Fibroblast of skin of back (primary cell): Measurements from ENCODE around the gene ZNF23. TPM values are rescaled to one million over a fixed set of nuclear protein-coding genes. Genes with fewer than 3 reads are reported as not detected.
A peak's percentile ranks its signal among the peaks of the same experiment; 100 is the strongest.
"Not testable (repeated sequence)": the region's sequence is repeated elsewhere in the genome, so short reads cannot be mapped to it uniquely, and the experiment has no call there.

Experiments
- DNase-seq: peaks from one replicate; pipeline ENCODE4 v3.0.0-alpha.2; 2013
- polyA plus RNA-seq, 2 experiments: library from polyadenylated mRNA; unstranded; fragments of 120-200 nt; gene quantifications; one replicate each; pipeline ENCODE4 v1.2.1, GENCODE V29; 2013; ENCODE audit not compliant: insufficient read length in 2 of 2

The ZNF23 gene
- 8.7 TPM for polyA plus RNA-seq (2013, experiment 1 of 2; ENCODE audit: insufficient read length)
- 12.6 TPM for polyA plus RNA-seq (2013, experiment 2 of 2; ENCODE audit: insufficient read length)

DNA sequence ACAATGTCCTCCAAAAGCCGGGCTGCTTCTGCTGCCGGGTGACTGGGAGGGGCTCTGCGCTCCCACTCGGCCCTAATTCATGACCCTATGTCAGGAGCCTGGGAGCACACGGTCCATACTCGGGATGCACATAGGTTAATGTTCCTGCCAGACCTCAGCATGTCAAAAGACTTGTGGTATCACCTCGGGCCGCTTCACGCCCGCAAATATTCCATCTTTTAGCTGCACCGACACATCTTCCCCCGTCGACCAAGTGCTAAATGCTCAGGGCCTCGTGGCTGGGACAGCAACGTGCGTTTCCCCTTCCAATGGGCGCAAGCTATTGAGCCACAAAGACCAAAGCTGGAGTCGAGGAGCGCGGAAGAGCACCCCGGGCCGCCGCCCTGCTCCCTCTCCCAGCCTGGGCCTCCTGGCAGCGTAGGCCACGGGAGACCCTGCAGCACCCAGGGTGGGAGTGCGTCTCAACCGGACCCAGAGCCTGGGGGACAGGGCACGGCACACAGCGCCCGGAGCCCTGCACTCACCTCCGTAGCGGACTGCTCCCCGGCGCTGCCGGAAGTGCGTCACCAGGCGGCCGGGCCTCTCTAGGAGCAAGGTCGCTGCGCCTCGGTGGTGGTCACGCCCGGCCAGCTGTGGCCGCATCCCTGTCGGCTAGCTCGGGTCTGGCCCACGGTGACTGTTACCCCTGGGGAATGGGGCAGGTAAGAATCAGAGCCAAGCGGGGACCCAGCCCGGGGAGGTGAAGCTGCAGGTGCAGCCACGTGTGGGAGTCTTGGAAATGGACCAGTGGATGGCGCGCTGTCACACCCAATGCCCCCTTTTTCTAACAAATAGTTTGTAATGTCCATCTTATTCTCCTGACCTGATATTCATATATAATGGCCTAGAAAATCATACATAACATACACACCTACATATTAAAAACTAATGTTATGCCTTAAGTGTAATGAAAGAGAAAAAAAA is at the start of gene ZNF23:
Gene ZNF23 (minus strand): TSS at position 562 of the 963 bp plus-strand sequence. CDS start 5,451 bp downstream, outside the sequence.
- peak; percentile 71 for DNase-seq

DNA sequence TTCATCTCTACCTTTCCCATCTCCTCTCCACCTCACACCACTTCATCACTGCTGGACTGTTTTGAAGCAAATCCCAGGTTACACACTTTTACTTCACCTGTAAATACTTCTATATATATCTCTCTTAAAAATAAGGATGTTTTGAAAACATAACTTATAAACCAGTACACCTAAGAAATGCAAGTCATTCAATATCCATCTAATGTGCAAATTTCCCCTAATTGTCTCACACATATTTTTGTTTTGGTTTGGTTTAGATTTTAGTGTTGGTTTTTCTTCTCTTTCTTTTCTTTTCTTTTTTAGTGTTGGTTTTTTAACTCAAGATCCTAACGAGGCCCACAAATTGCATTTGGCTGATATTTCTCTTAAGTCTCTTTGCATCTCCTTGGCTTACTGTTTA is 45.0 kb upstream of the ZNF23 start:
- no peak for DNase-seq

DNA sequence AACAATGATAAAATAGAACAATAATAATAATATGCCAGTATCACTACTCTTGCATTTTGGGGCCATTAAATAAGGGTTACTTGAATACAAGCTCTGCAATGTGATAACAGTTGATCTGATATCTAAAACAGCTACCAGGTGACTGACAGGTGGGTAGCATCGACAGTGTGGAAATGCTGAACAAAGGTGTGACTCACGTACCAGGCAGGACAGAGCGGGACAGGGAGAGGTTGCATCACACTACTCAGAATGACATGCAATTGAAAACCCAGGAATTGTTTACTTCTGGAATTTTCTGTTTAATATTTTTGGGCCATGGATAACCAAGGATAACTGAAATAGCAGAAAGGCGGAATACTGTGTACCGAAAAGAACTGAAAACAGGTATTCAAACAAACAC is 42.9 kb upstream of the ZNF23 start:
- no peak for DNase-seq

DNA sequence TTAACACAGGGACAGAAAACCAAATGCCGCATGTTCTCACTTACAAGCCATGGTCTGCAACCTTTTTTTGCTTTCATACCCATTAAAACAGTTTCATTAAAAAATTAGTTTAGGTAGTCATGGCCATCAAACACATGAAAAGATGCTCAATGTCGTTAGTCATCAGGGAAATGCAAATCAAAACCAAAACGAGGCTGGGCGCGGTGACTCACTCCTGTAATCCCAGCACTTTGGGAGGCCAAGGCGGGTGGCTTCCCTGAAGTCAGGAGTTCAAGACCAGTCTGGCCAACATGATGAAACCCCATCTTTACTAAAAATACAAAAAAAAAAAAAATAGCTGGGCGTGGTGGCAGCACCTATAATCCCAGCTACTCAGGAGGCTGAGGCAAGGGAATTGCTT is 42.0 kb upstream of the ZNF23 start:
- not testable (repeated sequence) for DNase-seq

DNA sequence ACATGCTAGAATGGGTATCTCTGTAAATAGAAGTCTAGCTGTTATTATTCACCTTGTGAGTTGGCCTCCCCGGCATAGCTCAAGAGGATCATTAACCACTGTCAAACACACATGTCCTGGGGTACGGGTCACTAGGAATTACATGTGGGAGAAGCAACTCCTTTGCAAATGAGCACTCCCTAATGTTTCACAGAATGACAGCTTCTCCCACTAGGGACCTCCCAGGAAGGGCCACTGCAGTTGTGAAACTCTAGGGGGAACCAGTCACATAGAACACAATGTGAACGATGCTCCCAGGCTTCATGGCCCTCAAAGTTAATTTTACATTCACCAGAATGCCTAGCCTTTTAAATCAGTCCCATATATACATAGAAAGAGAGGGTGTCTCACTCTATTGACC is 39.5 kb upstream of the ZNF23 start:
- DNase-seq, result no peak

DNA sequence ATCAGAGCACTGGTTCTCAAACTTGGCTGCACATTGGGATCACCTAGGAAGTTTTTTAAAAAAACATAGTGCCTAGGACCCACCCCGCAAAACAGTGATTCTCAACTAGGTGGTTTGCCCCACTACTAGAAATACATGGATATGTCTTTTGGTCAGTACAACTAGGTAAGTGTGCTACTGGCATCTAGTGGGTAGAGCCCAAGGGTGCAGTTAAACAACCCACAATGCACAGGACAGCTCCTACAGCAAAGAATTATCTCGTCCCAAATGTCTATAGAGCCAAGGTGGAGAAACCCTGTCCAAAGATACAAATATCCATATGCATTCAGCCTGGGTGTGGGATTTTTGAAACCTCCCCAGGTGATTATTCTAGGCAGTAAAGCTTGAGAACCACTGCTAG is 38.9 kb upstream of the ZNF23 start:
- no peak for DNase-seq

DNA sequence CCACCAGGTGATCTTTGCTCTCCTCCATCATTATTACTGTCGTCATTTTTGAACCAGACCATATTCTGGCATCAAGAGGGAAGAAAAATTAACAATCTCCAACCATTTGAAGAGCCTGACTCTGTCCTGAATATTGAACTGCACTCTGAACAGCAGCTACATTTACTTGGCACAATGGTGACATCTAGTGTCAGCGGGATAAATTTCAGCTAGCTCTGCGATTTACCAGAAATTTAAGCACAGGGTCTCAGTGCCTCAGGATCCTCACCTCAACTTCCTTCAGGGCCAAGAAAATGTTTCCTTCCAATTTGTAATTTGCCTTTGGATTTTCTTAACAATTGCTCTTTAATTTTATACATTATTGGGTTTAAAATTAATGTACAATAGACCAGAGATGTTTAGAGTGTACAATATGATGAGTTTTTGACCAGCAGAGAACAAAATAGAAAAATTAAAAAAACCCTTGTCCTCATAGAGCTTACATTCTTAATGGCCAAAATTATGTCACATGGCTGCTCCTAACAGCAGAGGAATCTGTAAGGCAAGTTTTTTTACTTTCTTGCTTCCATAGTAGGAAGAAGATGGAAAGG is 37.8 kb upstream of the ZNF23 start:
- peak; percentile 52 for DNase-seq

DNA sequence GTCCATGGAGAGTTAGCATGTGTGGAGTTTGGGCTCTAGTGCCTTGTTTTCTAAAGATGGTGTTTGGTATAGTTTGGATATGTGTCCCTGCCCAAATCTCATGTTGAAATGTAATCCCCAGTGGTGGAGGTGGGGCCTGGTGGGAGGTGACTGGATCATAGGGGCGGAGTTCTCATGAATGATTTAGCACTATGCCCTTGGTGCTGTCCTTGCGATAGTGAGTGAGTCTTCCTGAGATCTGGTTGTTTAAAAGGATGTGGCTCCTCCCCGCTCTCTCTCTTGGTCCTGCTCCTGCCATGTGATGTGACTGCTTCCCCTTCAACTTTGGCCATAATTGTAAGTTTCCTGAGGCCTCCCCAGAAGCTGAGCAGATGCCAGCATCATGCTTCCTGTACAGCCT is 36.0 kb upstream of the ZNF23 start:
- DNase-seq, result no peak

DNA sequence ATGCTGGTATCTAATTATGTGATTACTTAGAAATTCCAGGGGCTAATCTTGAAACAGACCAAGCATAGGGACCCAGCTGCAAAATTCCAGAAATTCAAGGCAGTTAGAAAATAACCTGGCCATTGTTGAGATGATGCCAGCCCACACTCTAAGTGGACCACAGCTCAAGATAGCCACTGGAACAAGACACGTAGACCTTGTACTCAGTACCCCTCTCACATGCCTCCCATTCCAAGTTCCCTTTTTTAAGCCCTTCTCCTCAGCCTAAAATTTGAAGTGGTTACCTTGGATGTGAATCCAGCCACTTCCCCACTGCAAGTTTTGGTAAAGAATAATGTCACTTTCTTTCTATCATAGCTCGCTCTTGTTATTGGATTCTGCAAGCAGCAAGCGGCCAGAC is 31.2 kb upstream of the ZNF23 start:
- no peak for DNase-seq

DNA sequence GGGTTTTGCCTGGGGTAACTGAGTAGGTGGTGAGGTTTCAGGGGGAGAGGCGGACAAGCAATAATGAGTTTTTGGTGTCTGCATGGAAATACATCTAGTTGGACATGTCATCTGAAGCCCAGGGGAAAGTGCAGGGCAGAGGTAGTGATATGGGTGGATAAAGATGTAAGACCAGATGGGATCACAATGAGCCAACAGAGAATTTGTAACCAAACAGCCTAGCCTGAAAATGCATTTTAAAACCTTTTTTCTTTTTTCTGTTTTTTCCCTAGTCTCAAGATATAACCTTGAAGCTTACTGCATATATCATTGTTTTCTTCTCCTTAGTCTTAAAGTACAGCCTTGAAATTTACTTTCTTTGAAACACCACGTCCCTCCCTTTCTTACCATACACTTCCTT is 30.7 kb upstream of the ZNF23 start:
- DNase-seq, result no peak

DNA sequence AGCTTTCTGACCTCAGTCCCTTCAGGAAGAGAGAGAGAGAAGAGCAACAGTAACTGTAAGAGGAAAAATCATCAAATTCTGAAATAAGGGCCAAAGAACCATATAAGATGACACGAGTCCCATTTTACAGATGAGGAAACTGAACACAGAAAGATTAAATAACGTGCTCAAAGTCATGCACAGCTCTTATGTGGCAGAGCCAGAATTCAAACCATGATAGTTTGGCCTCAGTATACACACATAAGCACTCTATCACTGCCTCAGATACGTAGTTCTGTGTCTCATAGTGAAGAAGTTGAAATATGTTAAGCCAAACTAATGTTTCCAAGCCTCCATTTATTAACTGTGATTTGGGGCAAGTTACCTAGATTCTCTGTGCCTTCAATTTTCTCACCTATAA is 29.0 kb upstream of the ZNF23 start:
- no peak for DNase-seq

DNA sequence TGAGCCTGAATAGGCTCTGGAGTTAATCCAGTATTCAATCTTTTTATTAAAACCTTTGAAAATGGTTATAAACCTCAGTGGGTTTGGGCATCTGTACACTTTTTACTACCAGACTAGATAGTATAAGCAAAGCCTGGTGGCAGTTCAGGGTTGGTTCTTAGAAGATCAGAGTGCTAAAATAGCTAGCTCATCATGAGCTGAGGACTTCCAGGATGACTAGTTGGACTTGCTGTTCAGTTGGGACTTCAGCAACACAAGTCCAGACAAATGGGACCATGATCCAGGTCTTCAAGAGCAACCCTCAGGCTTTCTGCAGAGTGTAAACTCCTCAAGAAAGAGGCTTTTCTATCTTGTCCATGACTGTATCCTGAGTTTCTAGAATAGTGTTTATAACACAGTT is 28.3 kb upstream of the ZNF23 start:
- DNase-seq, result no peak

DNA sequence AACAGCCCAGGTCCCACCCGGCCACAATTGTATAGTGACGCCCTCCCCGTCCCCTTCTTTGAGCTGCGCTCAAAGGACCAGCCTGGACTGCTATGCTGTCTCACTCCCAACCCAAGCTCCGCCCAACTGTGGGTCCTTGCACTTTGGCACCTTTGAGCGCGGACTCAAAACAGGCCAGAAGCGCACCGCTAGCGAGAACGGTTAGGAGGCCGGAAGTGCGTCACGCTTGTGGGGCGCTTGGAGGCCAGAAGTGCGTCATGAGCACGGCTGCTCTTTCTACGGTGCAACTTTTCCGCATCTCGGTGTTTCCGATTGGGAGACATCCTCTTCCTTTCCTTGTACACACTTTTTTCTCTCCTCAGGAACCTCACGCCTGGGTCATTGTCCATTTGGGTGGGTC is 27.1 kb upstream of the ZNF23 start, which contains the start of gene ZNF19:
Gene ZNF19 (minus strand): TSS at position 203 of the 400 bp plus-strand sequence. CDS start 7,210 bp downstream, outside the sequence.
- DNase-seq, result no peak

DNA sequence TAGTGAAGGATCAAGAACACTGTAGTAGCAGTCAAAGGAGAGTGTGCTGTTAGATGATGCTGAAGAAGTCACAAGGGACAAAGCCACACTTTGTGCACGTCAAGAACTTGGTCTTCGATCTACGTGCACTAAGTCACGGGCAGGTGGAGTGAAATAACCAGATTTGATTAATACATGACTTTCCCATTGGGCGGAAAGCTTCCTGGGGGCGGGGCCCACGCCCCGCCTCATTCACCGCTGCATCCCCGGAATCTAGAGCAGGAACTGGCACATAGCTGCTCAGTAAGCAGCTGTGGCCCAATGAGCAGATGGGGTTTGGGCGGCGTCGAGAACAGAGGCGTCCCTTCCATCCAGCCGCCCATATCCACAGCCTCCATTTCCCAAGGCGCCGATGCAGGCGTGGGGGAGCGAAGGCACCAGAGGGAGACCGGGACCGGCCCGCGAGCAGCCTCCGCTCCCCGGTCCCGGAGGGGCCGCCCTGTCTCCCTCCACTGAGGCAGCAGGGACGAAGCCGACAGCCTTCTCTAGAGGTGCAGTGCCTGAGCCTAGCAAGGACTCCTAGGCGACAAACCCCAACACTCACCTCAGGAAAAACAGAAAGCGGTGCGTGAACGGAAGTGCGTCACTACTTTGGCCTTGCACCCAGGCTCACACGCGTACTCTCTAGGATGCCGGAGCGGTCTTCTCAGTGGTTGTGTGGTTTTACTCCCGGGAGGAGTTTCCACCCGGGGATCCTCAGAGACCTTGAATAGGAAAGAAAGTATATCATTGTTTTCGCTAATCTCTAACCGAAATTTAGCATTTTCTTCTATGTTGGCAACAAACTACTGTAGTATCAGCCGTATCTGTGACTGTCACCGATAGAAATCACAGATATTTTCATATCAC is 22.2 kb upstream of the ZNF23 start:
- peak; percentile 92 for DNase-seq

DNA sequence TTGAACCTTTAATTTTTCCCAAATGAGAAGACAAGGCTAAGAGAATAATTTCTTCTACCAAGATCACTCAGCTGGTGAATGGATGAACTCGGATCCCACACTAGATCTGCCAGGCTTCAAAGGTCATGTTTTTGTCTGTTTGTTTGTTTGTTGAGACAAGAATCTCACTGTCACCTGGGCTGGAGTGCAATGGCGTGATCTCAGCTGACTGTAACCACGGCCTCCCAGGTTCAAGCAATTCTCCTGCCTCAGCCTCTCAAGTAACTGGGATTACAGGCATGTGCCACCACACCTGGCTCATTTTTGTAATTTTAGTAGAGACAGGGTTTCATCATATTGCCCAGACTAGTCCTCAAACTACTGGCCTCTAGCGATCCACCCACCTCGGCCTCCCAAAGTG is 20.5 kb upstream of the ZNF23 start:
- no peak for DNase-seq

DNA sequence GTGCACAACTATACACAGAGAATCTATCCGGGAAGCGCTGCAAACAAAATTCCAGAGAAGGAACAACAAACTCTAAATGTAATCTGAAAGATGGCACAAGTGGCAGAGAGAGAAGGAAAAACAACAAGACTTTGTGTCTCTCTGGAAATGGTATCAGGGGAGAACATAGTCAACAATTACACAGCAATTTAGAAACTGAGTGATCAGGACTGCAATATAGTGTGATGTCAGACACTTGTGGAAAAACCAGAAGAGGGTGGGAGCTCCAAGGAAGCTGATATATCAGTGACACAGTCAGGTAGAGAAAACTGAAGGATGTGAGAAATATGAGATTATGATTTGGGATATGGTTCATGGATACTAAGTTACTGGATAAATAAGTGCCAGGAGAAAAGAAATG is 18.9 kb upstream of the ZNF23 start:
- DNase-seq, result no peak

DNA sequence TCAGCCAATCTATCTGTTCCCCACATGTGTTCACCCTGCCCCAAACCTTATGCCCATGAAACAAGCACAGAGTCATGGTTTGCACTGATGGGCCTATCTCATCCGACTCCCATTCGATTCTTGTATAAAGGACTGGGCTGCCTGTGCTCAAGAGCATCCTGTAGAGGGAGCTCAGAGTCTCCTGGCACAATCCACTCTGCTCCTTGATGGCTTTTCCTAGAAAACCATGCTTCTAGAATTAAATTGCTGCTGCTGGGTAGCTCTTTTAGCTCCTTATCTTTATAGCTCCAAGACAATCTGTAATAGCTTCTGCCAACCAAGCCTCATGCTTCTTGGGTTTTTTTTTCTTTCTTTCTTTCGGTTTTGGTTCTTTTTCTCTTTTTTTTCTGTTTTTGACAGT is 17.4 kb upstream of the ZNF23 start:
- DNase-seq, result peak; percentile 25

DNA sequence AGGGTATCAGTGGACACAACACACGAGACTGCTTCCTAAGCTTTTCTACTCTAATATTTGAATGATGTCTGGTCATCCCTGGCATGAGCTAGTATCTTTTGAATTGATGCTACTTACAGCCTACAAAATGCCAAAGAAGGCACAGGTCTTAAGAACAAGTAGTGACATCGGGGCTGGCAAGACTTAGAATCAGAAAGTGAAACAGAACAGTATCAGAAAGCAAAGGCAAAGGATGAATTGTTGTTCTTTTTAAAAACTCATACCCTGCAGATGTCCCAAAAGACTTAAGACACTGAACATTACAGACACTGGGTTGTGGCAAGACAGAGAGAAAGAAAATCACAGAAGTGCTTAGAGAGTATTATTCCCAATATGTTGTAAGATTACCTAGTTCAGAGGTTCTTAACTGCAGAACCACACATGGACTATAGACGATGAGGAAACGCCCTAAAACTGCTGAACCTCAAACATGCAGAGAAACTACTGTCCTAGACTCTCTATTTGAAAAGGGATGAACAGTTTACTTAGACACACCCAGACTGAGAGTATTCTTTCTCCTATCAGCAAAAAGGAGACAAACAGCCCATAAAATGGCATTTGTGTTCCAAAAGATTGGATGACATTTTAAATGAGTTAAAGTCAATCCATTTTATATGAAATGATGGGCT is 14.5 kb upstream of the ZNF23 start:
- no peak for DNase-seq

DNA sequence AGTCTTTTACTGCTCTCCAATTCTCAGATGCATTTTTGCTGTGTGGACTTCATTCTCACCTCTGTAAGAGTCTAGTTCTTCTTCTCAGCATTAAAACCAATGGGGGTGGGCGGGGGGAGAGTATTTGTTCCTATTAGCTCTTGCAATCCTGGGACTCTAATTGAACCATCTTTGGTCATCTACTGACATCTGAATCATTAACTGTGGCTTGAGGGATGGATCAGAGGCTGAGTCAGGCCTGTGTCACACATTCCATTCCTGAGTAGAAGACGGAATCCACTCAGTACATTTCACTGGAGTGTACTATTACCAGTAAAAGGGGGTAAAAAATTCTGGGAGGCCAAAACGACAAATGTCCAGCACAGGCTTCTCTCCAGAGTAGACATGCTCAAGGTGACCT is 12.8 kb upstream of the ZNF23 start:
- peak; percentile 97 for DNase-seq

DNA sequence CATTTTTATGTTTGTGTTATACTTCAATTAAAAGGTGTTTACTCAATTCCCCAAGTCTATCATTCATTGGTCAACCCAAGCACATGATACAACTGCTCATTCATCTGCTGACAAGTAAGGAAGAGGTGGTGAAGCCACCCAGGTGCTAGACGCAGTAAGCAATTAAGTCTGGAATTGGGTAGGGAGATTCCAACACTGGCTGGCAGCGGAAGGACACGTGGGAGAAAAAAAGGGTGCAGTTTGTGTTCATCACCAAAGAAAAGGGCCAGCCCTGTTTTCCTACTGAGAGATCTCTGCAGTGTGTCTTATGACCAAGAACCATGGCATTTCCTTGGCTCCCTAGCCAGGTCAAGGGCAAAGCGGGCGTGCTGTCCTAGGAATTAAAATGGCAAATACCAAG is 11.8 kb upstream of the ZNF23 start:
- DNase-seq, result peak; percentile 55

DNA sequence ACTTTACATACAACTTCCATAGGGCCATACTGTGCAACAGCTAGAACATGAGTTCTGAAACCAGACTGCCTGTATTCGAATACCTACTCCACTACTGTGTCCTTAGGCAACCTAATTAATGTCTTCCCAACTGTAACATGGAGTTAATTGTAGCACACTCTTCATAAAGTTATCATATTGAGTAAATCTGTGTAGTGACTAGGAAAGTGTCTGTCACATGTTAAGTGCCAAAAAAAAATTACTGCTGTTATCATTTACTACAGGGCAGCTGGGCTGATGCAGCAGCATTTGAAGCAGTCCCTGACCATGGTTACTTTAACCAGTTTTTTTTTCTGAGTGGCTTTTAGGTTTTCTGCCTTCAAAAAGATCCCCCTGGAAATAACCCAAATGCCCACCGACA is 10.9 kb upstream of the ZNF23 start:
- DNase-seq, result no peak

DNA sequence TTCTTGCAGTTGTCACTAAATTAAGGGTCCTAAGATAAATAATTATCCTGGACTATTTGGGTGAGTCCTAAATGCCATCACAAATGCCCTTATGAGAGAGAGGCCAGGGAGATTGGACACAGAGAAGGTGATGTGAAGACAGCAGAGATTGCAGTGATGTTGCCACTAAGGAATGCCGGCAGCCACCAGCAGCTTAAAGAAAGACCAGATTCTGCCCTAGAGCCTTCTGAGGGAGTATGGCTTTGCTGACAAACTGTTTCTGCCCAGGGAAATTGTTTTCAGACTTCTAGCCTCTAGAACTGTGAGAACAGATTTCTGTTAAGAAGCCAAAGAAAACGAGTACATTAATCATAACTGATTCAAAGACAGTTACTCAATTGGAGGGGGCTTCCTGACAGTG is 10.0 kb upstream of the ZNF23 start:
- DNase-seq, result peak; percentile 68
